GM21737 (cell line): ENCODE data around the gene LILRB3.

ENCODE experiments used
- ATAC-seq: cut with Tn5 transposase; IDR thresholded peaks from one replicate; pipeline ENCODE4 v1.9.1; 2021; ENCODE audit warnings: mild to moderate bottlenecking, moderate library complexity; ENCODE audit not compliant: unreplicated experiment

LILRB3 gene

DNA sequence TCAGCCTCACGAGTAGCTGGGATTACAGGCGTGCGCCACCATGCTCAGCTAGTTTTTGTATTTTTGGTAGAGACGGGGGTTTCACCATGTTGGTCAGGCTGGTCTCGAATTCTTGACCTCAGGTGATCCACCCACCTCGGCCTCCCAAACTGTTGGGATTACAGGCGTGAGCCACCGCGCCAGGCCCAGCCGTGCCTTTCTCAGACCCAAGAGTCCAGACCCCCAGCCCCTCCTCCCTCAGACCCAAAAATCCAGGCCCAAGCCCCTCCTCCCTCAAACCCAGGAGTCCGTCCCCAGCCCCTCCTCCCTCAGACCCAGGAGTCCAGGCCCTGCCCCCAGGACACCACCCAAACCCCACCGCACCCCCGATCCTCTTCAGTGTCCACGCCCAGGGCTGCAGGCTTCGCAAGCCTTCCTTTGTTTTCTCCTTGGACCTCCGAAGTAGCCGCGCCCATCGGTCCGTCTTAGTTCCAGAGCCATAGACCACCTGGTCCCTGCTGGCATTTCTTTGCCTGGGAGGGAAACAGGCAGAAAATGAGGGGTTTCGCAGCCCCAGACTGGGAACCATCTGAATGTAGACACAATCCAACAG is 53.6 kb downstream of the LILRB3 start:
- ATAC-seq = no peak

DNA sequence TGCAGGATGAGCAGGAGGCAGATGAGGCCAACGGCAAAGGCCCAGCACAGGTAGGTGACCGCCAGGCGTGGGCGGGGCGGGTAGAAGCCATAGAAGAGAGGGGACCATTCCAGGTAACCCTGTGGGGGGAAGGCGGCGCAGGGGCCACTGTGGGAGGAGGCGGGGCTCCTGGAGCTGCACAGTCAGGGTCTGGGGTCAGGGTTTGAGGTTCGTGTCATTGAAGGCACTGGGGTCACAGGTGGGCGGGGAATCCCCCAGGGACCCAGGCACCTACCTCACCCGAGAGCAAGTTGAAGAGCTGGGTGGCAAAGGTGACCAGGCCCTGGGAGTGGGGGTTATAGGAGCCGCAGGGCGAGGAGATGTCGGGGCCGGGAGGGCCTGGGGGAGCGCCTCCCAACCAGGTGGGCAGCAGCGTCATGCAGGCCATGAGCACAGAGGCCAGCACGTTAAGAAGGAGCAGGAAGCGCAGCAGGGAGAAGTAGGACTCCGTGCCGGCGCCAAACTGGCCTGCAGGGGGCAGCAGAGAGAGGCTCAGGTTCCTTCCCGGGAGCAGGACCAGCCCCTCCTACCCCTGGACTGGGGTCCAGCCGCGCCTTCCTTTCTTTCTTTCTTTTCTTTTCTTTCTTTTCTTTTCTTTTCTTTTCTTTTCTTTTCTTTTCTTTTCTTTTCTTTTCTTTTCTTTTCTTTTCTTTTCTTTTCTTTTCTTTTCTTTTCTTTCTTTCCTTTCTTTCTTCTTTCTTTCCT is 54.5 kb downstream of the LILRB3 start:
- no peak for ATAC-seq
